OCI-LY3 (cell line): ENCODE data around the gene ACO1.

ENCODE experiments used
- H2AFZ ChIP-seq: fragments of 200-600, 300-600 bp; shearing (Covaris generic); 2 replicates; pipeline ENCODE4 v1.6.0; 2014; ENCODE audit warnings: antibody characterized with exemption, low read depth, low read length
- H3K27ac ChIP-seq: fragments of 200-600, 300-600 bp; sonication (generic); 2 replicates; pipeline ENCODE4 v1.5.1; 2014; ENCODE audit warnings: mild to moderate bottlenecking, low read length, moderate library complexity, mixed read lengths
- H3K27me3 ChIP-seq: fragments of 200-600, 300-600 bp; sonication (generic); 2 replicates; pipeline ENCODE4 v1.6.1; 2014; ENCODE audit warnings: low read depth, low read length, mixed read lengths
- H3K36me3 ChIP-seq: fragments of 200-600, 300-600 bp; sonication (generic); replicated peaks from 2 replicates; pipeline ENCODE3; 2014; ENCODE audit warnings: low read depth, low read length, mixed read lengths
- H3K4me1 ChIP-seq: fragments of 300-600, 200-600 bp; sonication (generic); 2 replicates; pipeline ENCODE4 v1.6.1; 2014; ENCODE audit warnings: low read length, mixed read lengths
- H3K4me2 ChIP-seq: fragments of 200-600, 300-600 bp; sonication (generic); 2 replicates; pipeline ENCODE4 v1.6.1; 2014; ENCODE audit warnings: low read length, mixed read lengths
- H3K4me3 ChIP-seq: fragments of 300-600, 200-600 bp; sonication (generic); 2 replicates; pipeline ENCODE4 v1.5.1; 2014; ENCODE audit warnings: antibody characterized with exemption, mild to moderate bottlenecking, low read length, moderate library complexity
- H3K79me2 ChIP-seq: fragments of 300-600, 200-600 bp; shearing (Covaris generic); 2 replicates; pipeline ENCODE4 v1.6.1; 2014; ENCODE audit warnings: mild to moderate bottlenecking, low read length, mixed read lengths
- H3K9ac ChIP-seq: fragments of 300-600, 200-600 bp; shearing (Covaris generic); 2 replicates; pipeline ENCODE4 v1.6.0; 2014; ENCODE audit warnings: mild to moderate bottlenecking, low read length, moderate library complexity
- H3K9me3 ChIP-seq: fragments of 200-600, 300-600 bp; shearing (Covaris generic); 2 replicates; pipeline ENCODE4 v1.6.1; 2014; ENCODE audit warnings: low read length, mixed read lengths; ENCODE audit not compliant: insufficient read depth
- H4K20me1 ChIP-seq: fragments of 200-600, 300-600 bp; sonication (generic); 2 replicates; pipeline ENCODE4 v1.6.1; 2016; ENCODE audit warnings: low read length, mixed read lengths; ENCODE audit not compliant: insufficient read depth
- EZH2phosphoT487 ChIP-seq: fragments of 200-600 bp; shearing (Covaris generic); IDR thresholded peaks from 2 replicates; pipeline ENCODE4 v1.6.1; 2018; ENCODE audit warnings: antibody characterized with exemption, mixed run types, low read depth
- TF ChIP-seq, protein P1 (sequence below): fragments of 200-600, 300-600 bp; sonication (generic); IDR thresholded peaks from 2 replicates; pipeline ENCODE4 v1.5.1; 2014; ENCODE audit warnings: antibody characterized with exemption, low read length, low read depth

The ACO1 gene

GRCh38 chr9:32384002-32384363 lies 460 bp upstream of the ACO1 start:
- no peak overlapping the region for H3K27ac ChIP-seq
- TF ChIP-seq, protein P1, sequence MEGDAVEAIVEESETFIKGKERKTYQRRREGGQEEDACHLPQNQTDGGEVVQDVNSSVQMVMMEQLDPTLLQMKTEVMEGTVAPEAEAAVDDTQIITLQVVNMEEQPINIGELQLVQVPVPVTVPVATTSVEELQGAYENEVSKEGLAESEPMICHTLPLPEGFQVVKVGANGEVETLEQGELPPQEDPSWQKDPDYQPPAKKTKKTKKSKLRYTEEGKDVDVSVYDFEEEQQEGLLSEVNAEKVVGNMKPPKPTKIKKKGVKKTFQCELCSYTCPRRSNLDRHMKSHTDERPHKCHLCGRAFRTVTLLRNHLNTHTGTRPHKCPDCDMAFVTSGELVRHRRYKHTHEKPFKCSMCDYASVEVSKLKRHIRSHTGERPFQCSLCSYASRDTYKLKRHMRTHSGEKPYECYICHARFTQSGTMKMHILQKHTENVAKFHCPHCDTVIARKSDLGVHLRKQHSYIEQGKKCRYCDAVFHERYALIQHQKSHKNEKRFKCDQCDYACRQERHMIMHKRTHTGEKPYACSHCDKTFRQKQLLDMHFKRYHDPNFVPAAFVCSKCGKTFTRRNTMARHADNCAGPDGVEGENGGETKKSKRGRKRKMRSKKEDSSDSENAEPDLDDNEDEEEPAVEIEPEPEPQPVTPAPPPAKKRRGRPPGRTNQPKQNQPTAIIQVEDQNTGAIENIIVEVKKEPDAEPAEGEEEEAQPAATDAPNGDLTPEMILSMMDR: no peak
- TF ChIP-seq EZH2phosphoT487: no peak
- H3K9me3 ChIP-seq: no peaks in the 10 kb centered on the region
- H4K20me1 ChIP-seq: no peaks in the 10 kb centered on the region
- peak overlapping the region; percentile 80; the same call in 1 of the 2 replicates for H2AFZ ChIP-seq
- H3K4me2 ChIP-seq: peak overlapping the region; percentile 89
- H3K4me3 ChIP-seq: peak overlapping the region; percentile 86
- H3K4me1 ChIP-seq: peaks cover 15% of the 10 kb centered on the region
- H3K36me3 ChIP-seq: no peaks in the 10 kb centered on the region
- no peaks in the 10 kb centered on the region for H3K79me2 ChIP-seq
- H3K27me3 ChIP-seq: peaks cover 41% of the 10 kb centered on the region
- peak overlapping the region; percentile 57 for H3K9ac ChIP-seq

- Histone ChIP-seq H3K27ac (no peak overlapping the region), H3K9ac (peak overlapping the region; percentile 68)
Measured at GRCh38 chr9:32385152-32385884, 875 bp downstream of the ACO1 start.

DNA sequence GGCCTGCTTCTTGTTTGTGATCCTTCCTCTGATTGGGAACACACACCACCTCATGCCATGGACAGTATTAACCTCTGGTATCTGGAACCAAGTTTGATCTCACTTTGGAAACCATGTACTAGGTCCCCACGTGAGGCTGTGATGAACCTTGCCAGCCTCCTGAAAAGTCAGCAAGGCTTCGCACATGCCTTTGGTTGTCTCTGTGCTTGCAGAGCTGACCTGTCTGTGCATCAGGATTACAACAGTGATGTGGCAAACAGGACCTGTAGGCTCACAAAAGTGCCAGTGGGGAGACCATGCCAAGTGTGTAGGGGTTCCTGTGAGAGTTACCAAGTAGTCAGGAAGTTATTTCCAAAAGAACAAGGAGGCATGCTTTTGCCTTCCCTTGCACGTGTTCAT lies 1.4 kb downstream of the ACO1 start:
- H3K4me2 ChIP-seq: no peak overlapping the region
- H3K27ac ChIP-seq: no peak overlapping the region

More at GRCh38 chr9:32385152-32385884, 875 bp downstream of the ACO1 start:
- Histone ChIP-seq H3K9me3 (no peaks in the 10 kb centered on the region), H3K4me2 (peak overlapping the region; percentile 89), H3K27me3 (peaks cover 35% of the 10 kb centered on the region), H3K4me3 (peak overlapping the region; percentile 86), H2AFZ (peak overlapping the region; percentile 57; the same call in 1 of the 2 replicates), H3K36me3 (no peaks in the 10 kb centered on the region), H4K20me1 (no peaks in the 10 kb centered on the region), H3K4me1 (peaks cover 14% of the 10 kb centered on the region), H3K79me2 (no peaks in the 10 kb centered on the region)
- no peak for TF ChIP-seq EZH2phosphoT487
- TF ChIP-seq, protein P1: no peak

GRCh38 chr9:32387256-32387655 lies 2.8 kb downstream of the ACO1 start:
- Histone ChIP-seq H3K9ac (no peak overlapping the region), H4K20me1 (no peaks in the 10 kb centered on the region), H3K27me3 (peaks cover 15% of the 10 kb centered on the region), H3K79me2 (no peaks in the 10 kb centered on the region), H3K27ac (no peak overlapping the region), H3K4me1 (peaks cover 14% of the 10 kb centered on the region), H2AFZ (no peak overlapping the region), H3K36me3 (no peaks in the 10 kb centered on the region), H3K4me3 (no peak overlapping the region), H3K9me3 (no peaks in the 10 kb centered on the region), H3K4me2 (no peak overlapping the region)
- TF ChIP-seq, protein P1: no peak
- no peak for TF ChIP-seq EZH2phosphoT487

More for the DNA sequence above, 1.4 kb downstream of the ACO1 start:
- Histone ChIP-seq H3K9ac (no peak overlapping the region), H3K36me3 (no peaks in the 10 kb centered on the region), H3K9me3 (no peaks in the 10 kb centered on the region), H3K27me3 (peaks cover 29% of the 10 kb centered on the region), H3K4me3 (no peak overlapping the region), H3K79me2 (no peaks in the 10 kb centered on the region), H2AFZ (no peak overlapping the region), H3K4me1 (peaks cover 14% of the 10 kb centered on the region), H4K20me1 (no peaks in the 10 kb centered on the region)
- TF ChIP-seq EZH2phosphoT487: no peak
- TF ChIP-seq, protein P1: no peak
